DMS79 (cell line): ENCODE measurements around the gene TSHZ1.

Source experiments
- DNase-seq: peaks from one replicate; lab custom pipeline; 2025; lab: John Stamatoyannopoulos, UW

The TSHZ1 gene

GRCh38 chr18:75210274-75211001 is at the start of gene TSHZ1:
TSS of gene TSHZ1 (plus strand) at chr18:75210797. CDS start at chr18:75211877, 1,080 bp downstream.
- DNase-seq: peak; percentile 61

- DNase-seq: peak; percentile 40
Observed at GRCh38 chr18:75161256-75162028, 49.2 kb upstream of the TSHZ1 start.

GRCh38 chr18:75162467-75162866 is 48.1 kb upstream of the TSHZ1 start:
- DNase-seq: no peak

- DNase-seq: no peak
Observed at GRCh38 chr18:75162978-75163377, 47.6 kb upstream of the TSHZ1 start.

- DNase-seq: no peak
Observed at GRCh38 chr18:75163736-75164135, 46.9 kb upstream of the TSHZ1 start.

- DNase-seq: no peak
Observed at GRCh38 chr18:75164479-75164878, 46.1 kb upstream of the TSHZ1 start.

GRCh38 chr18:75165926-75166325 is 44.7 kb upstream of the TSHZ1 start:
- no peak for DNase-seq

GRCh38 chr18:75167137-75167536 is 43.5 kb upstream of the TSHZ1 start:
- DNase-seq: no peak

GRCh38 chr18:75167759-75168618 is 42.6 kb upstream of the TSHZ1 start:
- DNase-seq: peak; percentile 71

GRCh38 chr18:75168619-75169018 is 42.0 kb upstream of the TSHZ1 start:
- DNase-seq: no peak

- DNase-seq: no peak
Observed at GRCh38 chr18:75169411-75169810, 41.2 kb upstream of the TSHZ1 start.

GRCh38 chr18:75170022-75170789 is 40.4 kb upstream of the TSHZ1 start:
- no peak for DNase-seq

- no peak for DNase-seq
Observed at GRCh38 chr18:75170916-75171315, 39.7 kb upstream of the TSHZ1 start.

GRCh38 chr18:75172299-75173124 is 38.1 kb upstream of the TSHZ1 start:
- DNase-seq: no peak

GRCh38 chr18:75173125-75173432 is 37.5 kb upstream of the TSHZ1 start:
- DNase-seq: no peak

GRCh38 chr18:75173738-75174137 is 36.9 kb upstream of the TSHZ1 start:
- no peak for DNase-seq

GRCh38 chr18:75176849-75177248 is 33.7 kb upstream of the TSHZ1 start:
- no peak for DNase-seq

- no peak for DNase-seq
Observed at GRCh38 chr18:75178376-75178775, 32.2 kb upstream of the TSHZ1 start.

GRCh38 chr18:75179819-75180600 is 30.6 kb upstream of the TSHZ1 start:
- no peak for DNase-seq

GRCh38 chr18:75183524-75183923 is 27.1 kb upstream of the TSHZ1 start:
- no peak for DNase-seq
